HG02678 (cell line): ENCODE results near the gene KIRREL3.

Source experiments
- ATAC-seq: cut with Tn5 transposase; IDR thresholded peaks from one replicate; pipeline ENCODE4 v1.9.1; 2021; ENCODE audit warnings: mild to moderate bottlenecking, moderate library complexity; ENCODE audit not compliant: unreplicated experiment

Gene KIRREL3

GRCh38 chr11:126997641-126998040 lies 2.9 kb downstream of the KIRREL3 start:
- ATAC-seq = no peak

DNA sequence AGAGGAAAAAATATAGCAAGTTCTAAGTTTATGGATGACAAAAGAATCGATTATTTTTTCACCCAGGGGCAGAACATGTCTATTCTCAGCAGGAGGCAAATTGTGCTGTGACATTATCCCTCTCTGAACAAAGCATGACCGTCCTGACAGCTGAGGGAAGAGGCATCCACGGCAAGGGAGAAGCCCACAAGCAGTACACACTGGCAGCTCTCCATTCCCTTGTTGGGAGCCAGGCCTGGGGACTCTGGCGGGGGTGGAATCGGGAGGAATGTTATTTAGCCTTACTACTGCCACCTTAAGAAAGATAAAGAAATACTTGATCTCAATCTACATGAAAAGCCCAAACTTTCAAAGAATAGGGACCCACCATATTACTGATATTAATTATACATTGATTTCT lies 3.4 kb downstream of the KIRREL3 start:
- no peak for ATAC-seq

DNA sequence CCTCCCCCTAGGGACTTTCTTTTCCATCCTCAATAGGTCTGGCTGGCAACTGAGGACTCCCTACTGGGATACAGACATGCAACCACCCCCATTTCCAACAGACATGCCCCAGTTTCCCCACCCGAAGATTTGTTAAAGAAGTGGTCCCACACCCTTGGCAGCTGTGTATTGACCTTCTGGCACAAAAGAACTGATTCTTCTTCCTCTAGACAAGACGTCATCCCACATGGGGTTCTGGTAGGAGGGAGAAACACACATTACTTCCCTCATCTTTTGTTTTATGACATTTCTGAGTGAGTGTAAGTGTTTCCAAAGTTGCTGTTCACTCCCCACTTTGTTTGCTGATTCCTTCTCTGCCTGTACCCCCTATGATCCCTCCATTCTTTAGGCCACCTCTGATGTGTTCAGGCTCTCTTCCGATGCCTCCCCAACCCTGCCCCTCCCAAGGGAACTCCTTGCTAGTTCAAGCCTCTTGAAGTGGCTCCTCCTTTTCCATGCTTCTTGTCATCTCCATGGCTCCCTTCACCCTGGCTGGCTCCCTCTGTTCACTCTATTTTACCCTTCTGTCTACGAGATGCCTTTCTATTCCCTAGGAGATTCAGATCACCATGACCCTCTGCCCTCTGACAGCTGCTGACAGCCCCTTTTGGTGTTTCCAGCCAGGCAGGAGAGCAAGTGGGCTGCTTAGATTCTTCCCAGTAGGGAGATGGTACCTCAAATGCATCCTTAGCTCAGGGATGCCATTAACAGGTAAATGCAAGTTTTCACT lies 4.3 kb downstream of the KIRREL3 start:
- no peak for ATAC-seq

- no peak for ATAC-seq
Measured at GRCh38 chr11:126993599-126993998, 7.0 kb downstream of the KIRREL3 start.

DNA sequence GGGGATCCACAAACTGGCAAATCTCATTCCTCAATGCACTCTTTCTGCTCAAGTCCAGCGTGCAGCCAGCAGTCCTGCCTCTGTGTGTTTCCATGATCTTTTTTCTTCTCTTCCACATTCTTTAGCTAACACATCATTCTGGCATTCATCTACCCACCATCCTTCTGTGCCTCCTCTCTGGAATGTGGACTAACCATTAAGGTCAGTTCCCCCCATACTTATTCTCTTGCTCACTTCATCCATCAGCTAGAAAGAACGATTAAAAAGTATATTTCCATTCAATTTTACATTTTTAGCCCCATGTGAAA lies 7.8 kb downstream of the KIRREL3 start:
- ATAC-seq = no peak

GRCh38 chr11:126992065-126992803 lies 8.3 kb downstream of the KIRREL3 start:
- ATAC-seq = no peak

GRCh38 chr11:126991596-126991995 lies 9.0 kb downstream of the KIRREL3 start:
- no peak for ATAC-seq

DNA sequence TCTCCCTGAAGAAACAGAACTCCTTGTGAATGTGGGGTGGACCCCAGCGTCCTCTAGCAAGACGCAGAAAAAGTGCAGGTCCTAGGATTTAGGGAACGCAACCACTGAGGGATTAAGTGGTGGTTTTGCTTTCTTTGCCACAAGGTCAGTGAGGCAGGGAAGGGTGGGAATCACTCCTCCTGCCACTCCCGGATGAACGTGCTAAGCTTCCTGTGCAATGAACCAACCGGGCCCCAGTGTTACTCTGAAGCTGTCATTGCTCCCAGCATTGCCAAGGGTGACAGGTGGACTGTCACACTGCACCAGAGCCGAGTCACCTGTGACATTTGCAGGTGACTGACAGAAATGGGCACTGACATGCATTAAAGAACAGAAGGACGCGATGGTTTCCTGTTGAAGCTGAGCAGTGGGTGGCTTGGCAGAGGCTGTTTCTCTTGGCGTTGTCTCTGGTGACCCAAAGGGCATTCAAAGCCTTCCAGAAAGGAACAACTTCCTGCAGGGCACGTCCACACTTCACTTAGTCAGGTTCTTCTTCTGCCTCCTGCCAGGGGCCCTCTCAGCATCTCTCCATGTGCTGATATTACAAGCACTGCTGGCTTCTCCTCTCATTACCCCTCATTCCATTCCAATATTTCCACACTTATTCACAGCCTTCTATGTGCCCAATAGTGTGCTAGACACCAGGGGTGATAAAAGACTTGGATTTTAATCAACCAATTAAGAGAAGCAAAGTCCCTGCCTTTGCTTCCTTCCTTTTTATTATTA lies 9.7 kb downstream of the KIRREL3 start:
- ATAC-seq = no peak

GRCh38 chr11:126989942-126990715 lies 10.4 kb downstream of the KIRREL3 start:
- ATAC-seq = peak; percentile 87

DNA sequence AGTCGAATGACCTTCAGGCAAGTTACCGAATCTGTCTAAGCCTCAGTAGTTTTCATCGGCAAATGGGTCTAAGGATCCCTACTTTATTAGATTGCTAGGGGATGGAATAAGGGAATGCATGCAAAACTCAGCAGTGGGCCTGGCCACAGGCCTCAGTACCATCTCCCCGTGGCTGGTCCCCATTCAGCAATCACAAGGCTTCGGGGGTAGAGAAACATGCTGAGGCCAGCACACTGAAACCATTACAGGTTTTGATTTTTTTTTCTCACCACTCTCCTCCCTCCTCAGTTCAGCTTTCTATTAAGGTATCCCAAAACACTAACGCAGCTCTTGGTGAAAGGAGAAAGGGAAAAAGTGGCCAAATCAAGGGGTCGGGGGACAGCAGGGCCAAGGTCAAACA lies 11.9 kb downstream of the KIRREL3 start:
- no peak for ATAC-seq

- ATAC-seq = no peak
Measured at GRCh38 chr11:126981635-126982034, 18.9 kb downstream of the KIRREL3 start.

DNA sequence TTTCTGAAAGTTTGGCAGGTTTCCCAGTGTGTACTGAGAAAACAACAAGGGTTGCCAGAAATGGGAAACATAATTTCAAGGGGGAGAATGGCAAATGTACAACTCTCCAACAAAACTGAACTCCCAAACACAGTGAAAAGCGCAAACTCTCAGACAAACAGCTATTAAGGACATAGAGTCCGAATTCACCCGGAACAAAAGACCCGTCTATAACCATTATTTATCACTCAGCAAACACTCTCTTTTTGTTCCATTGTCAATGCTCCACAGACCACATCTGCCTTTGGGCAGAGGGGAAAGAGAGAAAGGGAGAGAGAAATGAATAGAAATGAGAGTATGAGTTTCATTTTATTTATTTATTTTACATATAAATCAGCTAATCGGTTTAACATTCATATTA lies 21.7 kb downstream of the KIRREL3 start:
- no peak for ATAC-seq

DNA sequence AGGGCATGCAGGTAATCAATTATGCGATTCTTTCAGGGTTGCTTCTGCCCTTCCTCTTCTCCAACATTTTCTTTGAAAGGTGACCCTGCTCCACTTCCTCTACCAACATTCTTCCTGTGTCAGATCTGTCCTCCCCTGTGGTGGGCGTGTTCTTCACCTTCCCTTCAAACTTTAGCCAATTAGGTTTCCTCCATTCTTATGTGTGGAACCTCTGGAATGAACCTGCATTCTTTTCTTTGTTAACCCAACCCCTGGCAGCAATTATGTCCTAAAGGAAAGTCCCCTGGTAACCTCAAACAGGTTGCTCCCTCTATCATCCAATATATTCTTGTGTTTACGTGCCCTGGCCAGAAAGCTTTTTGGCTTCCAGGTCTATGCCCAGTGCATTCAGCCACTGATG lies 22.4 kb downstream of the KIRREL3 start:
- no peak for ATAC-seq

DNA sequence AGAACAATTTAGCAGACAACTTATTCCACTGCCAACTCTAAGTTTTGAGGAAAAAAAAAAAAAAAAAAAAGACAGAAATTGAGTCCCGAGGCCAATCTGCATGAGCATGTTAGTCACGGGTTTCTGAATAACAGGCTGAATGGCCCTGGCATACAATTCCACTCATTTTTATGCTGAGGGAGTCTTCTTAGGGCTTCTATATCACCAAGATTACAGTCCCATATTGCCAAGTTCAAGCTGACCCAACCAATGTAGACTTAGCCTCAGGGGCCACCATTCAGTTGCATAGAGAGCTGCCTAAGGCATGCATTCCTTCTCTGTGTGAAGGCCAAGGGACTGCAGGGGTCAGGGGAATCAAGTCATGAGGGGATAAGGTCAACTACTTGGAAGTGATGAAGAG lies 27.5 kb downstream of the KIRREL3 start:
- no peak for ATAC-seq

GRCh38 chr11:126971305-126971704 lies 29.3 kb downstream of the KIRREL3 start:
- ATAC-seq = no peak

GRCh38 chr11:126969865-126970479 lies 30.6 kb downstream of the KIRREL3 start:
- no peak for ATAC-seq

DNA sequence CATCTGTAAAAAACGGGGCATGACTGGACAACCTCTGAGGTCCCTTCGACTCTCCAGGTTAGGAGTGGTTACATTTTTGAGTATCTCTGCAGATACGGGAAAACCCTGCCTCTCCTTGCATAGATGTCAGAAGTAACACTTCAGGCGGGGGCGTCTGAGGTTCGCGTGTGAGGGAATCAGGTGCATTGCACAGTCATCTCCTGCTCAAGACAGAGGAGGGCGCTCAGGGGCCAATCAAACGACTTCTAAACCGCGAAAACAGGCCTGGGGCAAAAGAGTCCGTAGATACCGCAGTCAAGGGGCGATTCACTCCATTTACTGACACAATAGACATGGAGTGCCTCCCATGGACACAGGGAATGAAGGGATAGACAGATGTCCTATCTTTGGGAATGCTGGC lies 31.7 kb downstream of the KIRREL3 start:
- ATAC-seq = no peak

DNA sequence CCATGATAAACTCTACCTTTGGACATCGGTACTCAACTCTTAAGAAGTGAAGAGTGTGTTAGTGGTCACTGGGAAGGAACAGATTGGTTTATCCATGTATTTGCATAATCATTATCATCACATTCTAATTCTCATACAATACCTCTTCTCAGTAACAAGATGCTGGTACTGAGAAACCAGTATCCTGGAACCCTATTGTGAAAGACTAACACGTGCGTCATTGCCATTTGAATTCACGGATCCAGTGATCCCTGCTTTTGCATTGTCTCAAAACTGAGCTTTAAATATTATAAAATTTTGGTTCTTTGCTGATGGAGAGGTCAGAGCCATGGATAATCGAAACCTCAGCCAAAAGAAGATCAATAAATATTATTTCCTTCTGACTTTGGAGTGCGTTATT lies 35.2 kb downstream of the KIRREL3 start:
- no peak for ATAC-seq

GRCh38 chr11:126963603-126964363 lies 36.8 kb downstream of the KIRREL3 start:
- no peak for ATAC-seq

- no peak for ATAC-seq
Measured at GRCh38 chr11:126963115-126963514, 37.5 kb downstream of the KIRREL3 start.
